Embryonic facial prominence (tissue), 1 donor: ENCODE measurements around the gene PKNOX2.
A peak's percentile ranks its signal among the peaks of the same experiment; 100 is the strongest.

Experiments used
- DNase-seq: peaks from one replicate; pipeline ENCODE4 v3.0.0-alpha.2; 2016; ENCODE audit errors: extremely low spot score

The PKNOX2 gene

DNA sequence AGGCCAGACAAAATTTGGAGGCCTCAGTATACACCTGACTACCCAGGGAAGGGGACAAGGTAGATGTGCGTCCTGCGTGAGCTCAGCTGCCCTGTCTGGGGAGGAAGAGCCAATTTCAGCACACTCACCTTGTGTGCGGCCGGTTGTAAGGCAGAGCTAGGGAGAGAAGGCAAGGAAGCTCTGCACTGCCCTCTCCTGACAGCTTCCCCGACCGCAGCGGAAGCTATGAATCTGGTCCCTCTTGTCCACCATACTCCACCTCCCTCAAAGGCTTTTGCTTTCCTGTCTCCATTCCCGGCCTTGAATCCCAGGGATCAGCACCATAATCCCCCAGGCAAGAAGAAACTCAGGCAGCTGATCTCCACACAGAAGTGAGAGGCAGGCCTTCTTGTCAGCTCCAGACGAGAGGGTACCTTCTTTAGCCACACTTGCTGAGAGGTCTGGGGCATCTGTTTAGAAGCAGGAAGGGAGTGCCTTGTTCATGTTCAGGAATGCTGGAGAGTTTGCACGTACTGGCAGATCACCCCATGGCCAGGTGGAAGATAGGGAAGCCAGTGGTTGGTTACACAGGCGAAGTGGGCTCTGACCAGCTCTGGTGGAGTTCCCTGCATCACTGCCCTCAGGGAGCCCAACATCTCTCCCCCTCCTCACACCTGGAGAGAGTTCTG, 269.0 kb downstream of the PKNOX2 start:
- DNase-seq, result peak; percentile 40

DNA sequence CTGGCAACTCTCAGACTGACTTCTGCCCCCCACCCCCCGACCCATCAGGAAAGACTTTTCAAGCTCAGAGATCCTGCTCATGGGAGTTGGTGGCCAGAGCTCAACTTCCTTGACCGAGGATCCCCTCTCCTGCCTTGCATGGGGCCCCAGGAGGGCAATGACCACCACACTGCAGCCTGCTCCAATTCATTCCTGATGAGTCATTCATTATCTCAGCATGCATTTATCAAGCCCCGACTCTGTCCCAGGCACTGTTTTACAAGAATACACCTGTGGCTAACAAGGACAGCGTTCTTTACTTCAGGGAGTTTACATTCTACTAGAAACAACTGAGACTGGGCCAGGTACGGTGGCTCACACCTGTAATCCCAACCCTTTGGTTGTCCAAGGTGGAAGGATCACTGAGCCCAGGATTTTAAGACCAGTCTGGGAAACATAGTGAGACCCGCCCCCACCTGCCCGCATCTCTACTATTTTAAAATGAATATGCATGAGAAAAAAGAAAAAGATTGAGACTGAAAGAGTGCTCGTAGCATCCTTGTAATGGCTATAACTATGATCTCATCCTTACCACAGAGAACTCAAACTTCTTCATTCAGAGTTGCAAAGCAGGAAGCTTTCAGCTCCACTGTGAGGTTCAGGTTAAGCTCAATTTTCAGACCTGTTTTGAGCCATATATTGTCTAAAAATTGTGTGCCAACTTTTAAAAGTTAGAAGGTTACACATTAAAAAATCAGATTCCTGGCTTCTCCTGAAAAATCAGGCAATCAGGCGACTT, 271.1 kb downstream of the PKNOX2 start:
- no peak for DNase-seq

- no peak for DNase-seq
These were observed 277.3 kb downstream of the PKNOX2 start for GRCh38 chr11:125441648-125442410.

DNA sequence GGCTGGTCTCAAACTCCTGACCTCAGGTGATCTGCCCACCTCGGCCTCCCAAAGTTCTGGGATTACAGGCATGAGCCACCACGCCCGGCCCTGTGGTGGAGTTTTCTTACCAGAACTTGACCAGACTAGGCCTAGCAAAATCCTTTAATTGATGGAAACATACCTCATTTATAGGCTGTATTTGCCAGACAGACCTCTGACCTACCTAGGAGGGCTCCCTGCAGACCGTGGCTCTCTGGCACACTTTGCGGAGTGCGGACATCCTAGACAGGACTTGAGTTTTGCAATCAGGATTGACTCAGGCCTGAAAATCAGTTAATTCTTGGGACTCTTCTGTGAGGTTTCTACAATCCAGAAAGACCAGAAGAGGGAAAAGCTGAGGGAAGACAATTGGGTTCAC, 278.4 kb downstream of the PKNOX2 start:
- DNase-seq, result no peak

- no peak for DNase-seq
These were observed 279.3 kb downstream of the PKNOX2 start for GRCh38 chr11:125443767-125444311.

GRCh38 chr11:125445731-125446130, 281.2 kb downstream of the PKNOX2 start:
- DNase-seq, result no peak

DNA sequence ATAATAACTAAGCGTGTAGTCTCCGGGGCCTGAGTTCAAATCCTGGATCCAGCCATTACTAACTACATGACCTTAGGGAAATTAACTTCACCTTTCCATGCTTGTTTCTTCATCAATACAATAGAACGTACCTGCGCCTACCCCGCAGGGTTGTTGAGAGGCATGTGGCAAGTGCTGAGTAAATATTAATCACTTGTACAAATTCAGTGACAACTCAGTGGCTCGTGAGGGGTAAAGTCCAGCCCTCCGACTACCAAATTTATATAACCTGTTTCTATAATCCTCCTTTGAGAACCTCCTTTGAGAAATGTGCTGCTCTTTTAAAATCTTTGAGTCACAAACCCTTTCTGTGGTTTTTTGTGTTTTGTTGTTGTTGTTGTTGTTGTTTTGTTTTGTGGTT, 281.7 kb downstream of the PKNOX2 start:
- no peak for DNase-seq

GRCh38 chr11:125447721-125448120, 283.2 kb downstream of the PKNOX2 start:
- no peak for DNase-seq

- no peak for DNase-seq
These were observed 283.6 kb downstream of the PKNOX2 start for GRCh38 chr11:125448136-125448535.

DNA sequence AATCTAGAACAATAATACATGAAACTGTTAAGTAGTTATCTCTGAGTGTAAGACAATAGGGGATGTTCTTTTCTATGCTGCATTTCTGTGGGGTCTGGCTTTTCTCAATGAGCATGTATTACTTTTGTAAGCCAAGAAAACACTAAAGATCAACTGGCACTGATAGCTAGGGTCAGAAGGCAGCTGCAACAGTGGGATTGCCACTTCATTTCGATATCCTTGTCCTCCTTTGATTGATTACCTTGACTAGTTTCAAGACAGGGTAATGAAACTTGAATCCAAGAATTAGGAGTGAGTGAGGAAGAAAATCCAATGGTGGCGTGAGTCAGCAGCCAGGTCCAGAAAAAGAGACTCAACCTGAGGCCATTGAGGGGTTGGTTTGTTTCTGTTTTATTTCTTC, 285.0 kb downstream of the PKNOX2 start:
- no peak for DNase-seq

GRCh38 chr11:125451400-125452124, 287.0 kb downstream of the PKNOX2 start:
- DNase-seq, result no peak

DNA sequence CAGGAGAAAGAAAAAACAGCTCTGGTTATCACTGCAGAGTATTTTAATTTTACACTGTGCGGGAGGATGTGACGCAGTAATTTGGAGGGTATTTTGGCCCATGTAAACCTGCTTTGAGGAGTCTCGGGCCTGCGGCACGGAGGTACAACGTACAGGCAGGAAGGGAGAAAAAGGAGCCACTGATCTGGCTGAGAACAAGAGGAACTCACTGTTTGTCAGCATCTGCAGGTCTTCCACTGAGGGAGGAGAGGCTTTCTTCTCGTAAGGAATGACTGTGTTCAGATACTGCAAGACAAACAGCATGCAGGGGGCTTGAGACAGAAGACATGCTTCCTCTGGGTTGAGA, 287.5 kb downstream of the PKNOX2 start:
- DNase-seq, result no peak

GRCh38 chr11:125454047-125454446, 289.5 kb downstream of the PKNOX2 start:
- no peak for DNase-seq

DNA sequence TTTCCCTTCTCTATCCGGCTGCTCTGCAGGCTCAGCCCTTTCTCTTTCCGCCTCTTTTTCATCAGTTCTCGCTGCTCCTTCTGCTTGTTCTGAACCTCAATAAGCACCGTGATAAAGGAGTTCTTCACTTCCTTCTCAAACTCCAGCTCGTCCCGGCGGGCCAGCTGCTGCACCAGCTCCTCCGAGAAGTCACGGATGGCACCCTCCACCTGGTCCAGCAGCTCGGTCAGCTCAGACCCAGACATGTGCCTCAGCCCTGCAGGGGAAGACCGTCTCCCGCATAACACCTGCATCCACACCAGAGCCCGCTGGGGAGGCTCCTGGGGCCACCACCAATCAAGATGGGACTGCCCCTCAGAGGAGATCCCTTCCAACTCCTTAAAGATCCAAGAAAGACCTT, 291.3 kb downstream of the PKNOX2 start:
- no peak for DNase-seq

DNA sequence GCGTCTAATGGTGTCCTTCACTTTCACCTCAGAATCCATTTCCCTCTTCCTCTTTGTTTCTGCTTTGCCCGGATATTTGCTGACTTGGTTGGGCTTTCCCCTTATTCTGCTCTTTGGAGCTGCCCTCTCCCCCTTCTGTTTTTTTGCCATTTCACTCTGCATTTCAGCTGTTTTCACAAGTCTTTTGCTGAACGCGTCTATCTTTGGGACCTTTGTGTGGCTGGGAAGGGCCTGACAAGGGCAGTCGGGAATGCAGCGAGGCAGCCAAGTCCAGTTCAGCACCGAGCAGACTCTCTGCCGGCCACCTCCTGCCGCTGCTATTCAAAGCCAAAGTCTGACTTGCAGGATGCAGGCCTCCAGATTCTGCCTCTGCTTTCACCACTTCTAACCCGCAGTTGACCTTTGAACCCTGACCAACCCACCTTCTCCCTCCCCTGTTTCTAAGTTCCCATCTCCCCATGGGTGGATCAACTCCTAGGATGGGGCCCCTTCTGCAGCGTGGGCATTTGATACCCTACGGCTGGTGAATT, 293.3 kb downstream of the PKNOX2 start:
- DNase-seq, result no peak

DNA sequence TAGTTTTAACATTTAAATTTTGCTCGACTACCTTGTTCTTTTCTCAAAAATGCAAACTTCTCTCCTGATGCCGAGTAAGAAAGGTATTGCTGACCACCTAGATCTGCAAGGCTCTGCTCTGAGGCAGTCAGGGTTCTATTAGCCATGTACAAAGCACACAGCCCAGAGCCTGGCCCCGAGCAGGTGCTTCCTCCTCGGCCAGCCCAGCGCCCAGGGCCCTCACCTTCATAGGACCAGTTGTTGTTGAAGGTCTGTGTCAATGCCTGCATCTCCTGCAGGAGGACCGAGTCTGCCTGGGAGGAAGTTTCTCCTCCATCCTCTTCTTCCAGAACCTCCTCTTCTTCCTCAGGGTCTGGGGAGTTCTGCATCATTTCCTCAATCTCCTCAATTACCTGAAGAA, 295.7 kb downstream of the PKNOX2 start:
- no peak for DNase-seq

- no peak for DNase-seq
These were observed 299.2 kb downstream of the PKNOX2 start for GRCh38 chr11:125463590-125464269.

DNA sequence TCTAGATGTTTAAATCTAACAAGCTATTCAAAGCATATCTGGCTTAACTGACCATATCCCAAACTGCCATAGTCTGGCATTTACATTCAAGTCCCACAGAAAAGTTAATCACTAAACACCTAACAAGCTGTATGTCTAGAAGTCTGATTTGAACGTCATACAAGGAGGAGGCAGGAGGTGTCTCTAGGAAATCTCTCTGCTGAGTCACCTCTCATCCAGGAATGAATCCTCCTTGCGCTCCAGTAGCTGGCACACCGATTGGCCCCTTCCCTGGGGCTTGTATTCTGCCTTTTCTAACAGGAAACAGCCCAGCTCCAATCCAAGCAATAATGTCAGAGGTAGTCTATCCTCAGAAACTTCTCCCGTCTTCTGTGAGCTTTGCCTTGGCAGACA, 299.7 kb downstream of the PKNOX2 start:
- no peak for DNase-seq

- DNase-seq, result no peak
These were observed 300.1 kb downstream of the PKNOX2 start for GRCh38 chr11:125464666-125465065.

- no peak for DNase-seq
These were observed 300.7 kb downstream of the PKNOX2 start for GRCh38 chr11:125465255-125465654.

GRCh38 chr11:125465701-125466100, 301.1 kb downstream of the PKNOX2 start:
- DNase-seq, result no peak
